Smooth muscle cell of bladder (primary cell): ENCODE data around the gene GALR2. TPM values are rescaled to one million over a fixed set of nuclear protein-coding genes. Genes with fewer than 3 reads are reported as not detected.

Experiments used
- total RNA-seq: library from RNA; depleted of rRNA; stranded (reverse); fragments of >200 nt; gene quantifications from 2 replicates; pipeline ENCODE4 v1.2.3, GENCODE V29; 2014

The GALR2 gene, protein sequence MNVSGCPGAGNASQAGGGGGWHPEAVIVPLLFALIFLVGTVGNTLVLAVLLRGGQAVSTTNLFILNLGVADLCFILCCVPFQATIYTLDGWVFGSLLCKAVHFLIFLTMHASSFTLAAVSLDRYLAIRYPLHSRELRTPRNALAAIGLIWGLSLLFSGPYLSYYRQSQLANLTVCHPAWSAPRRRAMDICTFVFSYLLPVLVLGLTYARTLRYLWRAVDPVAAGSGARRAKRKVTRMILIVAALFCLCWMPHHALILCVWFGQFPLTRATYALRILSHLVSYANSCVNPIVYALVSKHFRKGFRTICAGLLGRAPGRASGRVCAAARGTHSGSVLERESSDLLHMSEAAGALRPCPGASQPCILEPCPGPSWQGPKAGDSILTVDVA
- 0.14 TPM in 1 of 2 replicates, not detected in the other for total RNA-seq

DNA sequence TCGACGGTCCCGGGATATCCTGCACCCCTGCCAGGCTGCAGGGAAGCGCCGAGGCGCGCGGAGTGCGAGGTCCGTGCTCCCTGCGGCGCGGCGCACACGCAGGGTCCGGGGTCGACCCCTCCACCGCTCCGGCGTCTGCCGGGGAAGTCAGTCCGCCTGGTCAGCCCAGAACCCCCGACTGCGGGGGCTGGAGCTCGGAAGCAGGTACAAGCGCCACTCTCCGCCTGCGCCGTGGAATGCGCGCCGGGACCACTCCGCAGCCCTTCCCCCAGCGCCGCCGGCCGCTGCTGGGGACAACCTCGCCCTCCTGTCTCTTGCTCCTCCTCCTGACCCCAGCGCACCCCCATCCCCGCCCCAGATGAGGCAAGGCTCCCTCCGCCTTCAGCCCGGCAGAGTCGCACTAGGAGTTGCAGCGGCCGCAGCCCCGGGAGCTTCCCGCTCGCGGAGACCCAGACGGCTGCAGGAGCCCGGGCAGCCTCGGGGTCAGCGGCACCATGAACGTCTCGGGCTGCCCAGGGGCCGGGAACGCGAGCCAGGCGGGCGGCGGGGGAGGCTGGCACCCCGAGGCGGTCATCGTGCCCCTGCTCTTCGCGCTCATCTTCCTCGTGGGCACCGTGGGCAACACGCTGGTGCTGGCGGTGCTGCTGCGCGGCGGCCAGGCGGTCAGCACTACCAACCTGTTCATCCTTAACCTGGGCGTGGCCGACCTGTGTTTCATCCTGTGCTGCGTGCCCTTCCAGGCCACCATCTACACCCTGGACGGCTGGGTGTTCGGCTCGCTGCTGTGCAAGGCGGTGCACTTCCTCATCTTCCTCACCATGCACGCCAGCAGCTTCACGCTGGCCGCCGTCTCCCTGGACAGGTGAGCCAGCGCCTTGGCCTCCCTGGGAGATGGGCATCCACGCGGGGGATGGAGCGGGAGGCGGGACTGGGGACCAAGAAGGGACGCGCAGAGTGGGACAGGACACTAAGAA lies at the start of gene GALR2:
Gene GALR2 (plus strand): TSS at position 392 of the 974 bp plus-strand sequence. CDS start 103 bp downstream, at position 495.

DNA sequence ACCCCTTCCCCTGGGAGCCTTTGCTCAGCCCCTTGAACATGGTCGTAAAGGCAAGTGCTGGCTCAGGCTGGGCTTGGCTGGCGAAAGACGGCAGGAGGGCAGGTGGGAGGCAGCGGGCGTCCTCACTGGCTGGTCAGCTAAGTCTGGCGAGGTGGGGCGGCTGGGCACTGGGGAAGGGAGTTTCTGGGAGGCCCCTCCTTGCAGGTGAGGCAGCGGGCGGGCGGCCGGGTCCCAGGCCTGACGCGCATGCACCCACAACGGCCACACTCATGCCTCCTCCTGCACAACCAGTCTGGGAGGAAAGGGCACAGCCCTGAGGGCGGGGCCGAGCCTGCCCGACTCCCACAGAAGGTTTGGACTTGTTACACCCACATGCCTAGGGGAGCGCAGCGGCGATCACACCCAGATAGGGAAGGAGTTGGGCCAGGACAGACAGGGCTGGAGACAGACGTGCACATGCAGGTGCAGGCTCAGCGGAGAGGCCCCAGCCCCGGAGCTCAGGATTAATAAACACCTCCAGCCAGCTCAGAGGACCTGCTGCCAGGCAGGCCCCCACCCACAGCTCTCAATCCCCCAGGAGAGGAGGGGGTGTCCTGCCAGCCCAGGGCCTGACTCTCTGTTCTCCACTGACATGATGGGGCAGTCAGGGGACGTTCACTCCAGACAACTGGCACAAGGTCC lies 47.3 kb upstream of the GALR2 start, which contains the start of gene EVPL:
Gene EVPL (minus strand): TSS at position 148 of the 681 bp plus-strand sequence. CDS start 108 bp downstream, at position 40.

DNA sequence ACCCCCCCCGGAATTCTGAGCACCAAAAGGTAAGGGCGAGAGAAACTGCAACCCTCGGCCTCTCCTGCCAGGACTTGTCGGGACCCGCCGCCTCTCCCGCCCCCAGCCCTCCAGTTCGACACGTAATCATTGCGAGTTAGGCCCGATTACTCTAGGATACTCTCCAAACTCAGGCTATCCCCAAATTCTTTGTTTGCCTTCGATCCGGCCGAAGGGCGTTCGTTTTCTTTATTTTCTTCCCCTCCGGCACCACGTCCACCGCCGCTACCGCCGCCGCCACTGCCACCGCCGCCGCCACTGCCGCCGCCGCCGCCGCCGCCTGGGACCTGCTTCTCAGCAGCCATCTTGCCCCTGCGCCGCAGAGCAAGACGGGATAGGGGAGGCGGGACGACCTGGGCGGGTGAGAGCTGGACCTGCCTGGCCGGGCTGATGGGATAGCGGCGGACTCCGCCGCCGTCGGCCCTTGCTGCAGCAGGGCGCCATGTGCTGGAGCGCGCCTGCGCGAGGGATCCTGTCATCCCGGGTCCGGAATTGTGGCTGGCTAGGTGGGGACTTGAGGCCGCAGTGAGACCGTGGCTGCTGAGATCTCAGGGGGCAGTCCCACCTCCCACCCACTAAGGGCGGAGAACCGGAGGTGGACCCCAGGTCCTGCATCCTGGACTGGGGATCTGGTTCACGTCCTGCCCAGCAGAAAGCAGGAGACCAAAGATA lies 2.3 kb upstream of the GALR2 start, which contains the start of gene SRP68:
Gene SRP68 (minus strand): TSS at position 370 of the 711 bp plus-strand sequence. CDS start 26 bp downstream, at position 344.

DNA sequence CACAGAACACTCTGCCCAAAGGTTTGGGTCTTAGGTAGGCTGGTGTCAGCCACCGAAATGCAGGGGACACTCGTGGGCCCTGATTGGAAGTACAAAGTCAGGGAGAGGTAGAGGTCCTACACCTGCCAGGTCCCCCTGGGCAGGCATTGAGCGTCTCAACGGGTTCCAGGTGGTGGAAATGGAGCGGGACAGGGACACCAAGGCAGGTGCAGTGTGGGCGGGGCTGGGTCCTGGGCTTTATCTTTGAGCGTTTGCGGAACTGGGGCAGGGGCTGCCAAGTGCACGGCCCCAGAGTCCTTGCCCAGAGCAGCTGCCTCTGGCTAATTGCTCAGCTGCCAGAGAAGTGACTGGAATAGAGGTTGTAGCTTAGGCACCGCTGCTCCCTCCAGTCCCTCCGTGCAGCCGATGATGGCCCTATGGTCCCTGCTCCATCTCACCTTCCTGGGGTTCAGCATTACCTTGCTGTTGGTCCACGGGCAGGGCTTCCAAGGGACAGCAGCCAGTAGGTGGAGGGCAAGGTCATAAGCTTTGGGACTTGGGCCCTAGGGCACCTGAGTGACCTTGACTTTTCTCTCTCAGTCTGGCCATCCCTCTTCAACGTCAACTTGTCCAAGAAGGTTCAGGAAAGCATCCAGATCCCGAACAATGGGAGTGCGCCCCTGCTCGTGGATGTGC lies 4.4 kb downstream of the GALR2 start, which contains the start of gene ZACN:
Gene ZACN (plus strand): TSS at position 323 of the 675 bp plus-strand sequence. CDS start 83 bp downstream, at position 406.

DNA sequence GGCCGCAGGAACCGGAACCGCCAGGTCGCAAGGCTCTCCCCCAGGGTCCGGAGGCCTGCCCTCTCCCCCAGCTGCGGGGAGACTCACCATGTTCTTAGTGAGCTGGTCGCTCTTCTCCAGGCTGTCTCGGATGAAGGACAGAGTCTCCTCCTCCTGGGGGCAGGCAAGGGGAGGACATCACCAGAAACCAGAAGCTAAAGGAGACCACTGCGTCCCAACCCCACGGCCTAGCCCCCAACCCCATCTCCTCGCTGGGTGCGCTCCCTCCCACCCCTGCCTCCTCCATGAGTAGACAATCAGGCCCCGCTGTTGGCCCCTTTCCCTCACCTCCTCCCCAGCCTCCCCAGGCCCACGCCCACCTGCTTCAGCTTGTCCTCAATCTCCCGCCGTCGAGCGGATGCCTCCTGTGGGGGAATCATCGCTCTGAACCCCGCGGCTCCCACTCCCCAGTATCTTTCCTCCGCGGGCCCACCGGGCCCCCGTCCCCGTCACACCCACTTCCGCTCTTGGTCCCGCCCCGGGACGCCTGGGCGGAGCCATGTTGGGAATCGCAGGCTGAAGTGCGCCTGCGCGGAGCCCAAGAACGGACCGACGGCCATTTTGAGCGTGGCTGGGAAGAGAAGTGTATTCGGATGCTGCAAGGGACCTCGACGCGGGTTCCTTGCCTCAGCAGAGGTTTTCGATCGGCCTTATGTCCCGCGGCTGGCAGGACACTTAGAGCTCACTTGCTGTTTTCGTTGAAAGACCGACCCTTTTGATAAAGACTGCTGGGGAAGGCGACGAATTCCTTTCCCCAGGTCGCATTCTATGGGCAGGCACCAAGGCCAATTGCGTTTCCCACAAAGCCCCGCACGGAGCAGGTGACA lies 28.9 kb downstream of the GALR2 start, which contains the start of gene EXOC7:
Gene EXOC7 (minus strand): TSS at position 514 of the 866 bp plus-strand sequence. CDS start 95 bp downstream, at position 419.

Other genes starting within 250 kb of the GALR2 start
- gene UNC13D, start 230.4 kb upstream of the GALR2 start, total RNA-seq: 0.46 and 0.57 TPM in 2 replicates
- 22.3 and 22.5 TPM in 2 replicates for gene WBP2, start 219.4 kb upstream of the GALR2 start, total RNA-seq
- 12.3 and 14.1 TPM in 2 replicates for gene TRIM47, start 196.2 kb upstream of the GALR2 start, total RNA-seq
- gene TRIM65, start 177.8 kb upstream of the GALR2 start, total RNA-seq: 13.5 and 16.1 TPM in 2 replicates
- 21.4 and 21.9 TPM in 2 replicates for gene MRPL38, start 169.9 kb upstream of the GALR2 start, total RNA-seq
- 8.8 and 15.0 TPM in 2 replicates for gene FBF1, start 133.7 kb upstream of the GALR2 start, total RNA-seq
- 49.1 and 63.6 TPM in 2 replicates for gene ACOX1, start 95.6 kb upstream of the GALR2 start, total RNA-seq
- 14.1 and 15.5 TPM in 2 replicates for gene TEN1, start 95.5 kb upstream of the GALR2 start, total RNA-seq
- 0.71 and 0.92 TPM in 2 replicates for gene CDK3, start 73.9 kb upstream of the GALR2 start, total RNA-seq
- under 0.01 TPM in 2 replicates for gene EVPL, start 47.5 kb upstream of the GALR2 start, total RNA-seq
- 24.6 and 45.7 TPM in 2 replicates for gene SRP68, start 2.3 kb upstream of the GALR2 start, total RNA-seq
- gene ZACN, start 4.4 kb downstream of the GALR2 start, total RNA-seq: not detected in 2 replicates
- gene EXOC7, start 29.0 kb downstream of the GALR2 start, total RNA-seq: 78.6 and 82.0 TPM in 2 replicates
- not detected in 2 replicates for gene FOXJ1, start 66.5 kb downstream of the GALR2 start, total RNA-seq
- 0.09 and 0.28 TPM in 2 replicates for gene RNF157, start 165.7 kb downstream of the GALR2 start, total RNA-seq
- 1.4 and 1.6 TPM in 2 replicates for gene UBALD2, start 190.6 kb downstream of the GALR2 start, total RNA-seq
- gene QRICH2, start 233.5 kb downstream of the GALR2 start, total RNA-seq: 1.7 and 3.0 TPM in 2 replicates